Measurements from ENCODE around the gene CSRNP2. TPM values are rescaled to one million over a fixed set of nuclear protein-coding genes. Genes with fewer than 3 reads are reported as not detected.

The CSRNP2 gene
- total and polyA plus RNA-seq, 2 of the 13 experiments (the other 11 are each of a cell fraction or from before 2014, with no cell fraction given) = 4.8 to 7.3 TPM

DNA sequence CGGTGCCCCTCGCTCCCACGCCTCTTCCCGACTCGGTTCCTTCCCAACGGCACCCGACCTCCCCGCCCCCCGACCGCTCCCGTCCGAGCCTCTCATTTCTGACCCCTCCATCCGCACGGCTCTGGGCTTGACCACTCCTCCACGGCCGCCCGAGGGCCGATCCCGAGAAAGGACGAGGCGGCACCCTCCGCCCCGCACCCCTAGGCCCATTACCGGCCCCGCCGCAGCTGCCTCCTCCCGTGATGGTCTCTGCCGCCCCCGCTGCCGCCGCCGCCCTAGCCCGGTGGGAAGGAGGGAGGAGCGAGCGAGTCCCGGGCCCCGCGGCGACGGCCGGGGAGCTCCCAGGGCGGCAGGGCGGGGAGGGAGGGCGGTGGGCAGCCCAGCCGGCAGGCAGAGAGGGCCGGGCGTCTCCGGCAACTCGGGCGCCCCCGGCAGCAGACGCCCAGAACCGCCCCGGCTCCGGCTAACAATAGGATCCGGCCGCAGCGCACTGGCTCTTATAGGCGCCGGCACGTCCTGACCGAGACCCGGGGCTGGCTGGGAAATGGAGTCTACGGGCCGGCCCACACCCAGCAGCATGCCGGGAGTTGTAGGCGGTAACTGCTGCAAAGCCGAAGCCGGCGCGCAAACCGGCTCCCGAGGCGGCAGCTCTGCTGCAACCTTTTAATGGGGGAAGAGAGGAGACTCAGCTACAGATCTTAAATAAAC, at the start of gene CSRNP2 (continued):
- 0 out of 2 replicates have a peak, but pooled peaks have one; percentile 18 for TF ChIP-seq FOXJ3 (CRISPR knock-in tag; IDR thresholded peaks at IDR 0.05; ENCODE audit: borderline replicate concordance)
- peak; percentile 53; the same call in 1 of the 2 replicates for TF ChIP-seq CBFB (CRISPR knock-in tag; IDR thresholded peaks at IDR 0.05)
- TF ChIP-seq, protein P1, sequence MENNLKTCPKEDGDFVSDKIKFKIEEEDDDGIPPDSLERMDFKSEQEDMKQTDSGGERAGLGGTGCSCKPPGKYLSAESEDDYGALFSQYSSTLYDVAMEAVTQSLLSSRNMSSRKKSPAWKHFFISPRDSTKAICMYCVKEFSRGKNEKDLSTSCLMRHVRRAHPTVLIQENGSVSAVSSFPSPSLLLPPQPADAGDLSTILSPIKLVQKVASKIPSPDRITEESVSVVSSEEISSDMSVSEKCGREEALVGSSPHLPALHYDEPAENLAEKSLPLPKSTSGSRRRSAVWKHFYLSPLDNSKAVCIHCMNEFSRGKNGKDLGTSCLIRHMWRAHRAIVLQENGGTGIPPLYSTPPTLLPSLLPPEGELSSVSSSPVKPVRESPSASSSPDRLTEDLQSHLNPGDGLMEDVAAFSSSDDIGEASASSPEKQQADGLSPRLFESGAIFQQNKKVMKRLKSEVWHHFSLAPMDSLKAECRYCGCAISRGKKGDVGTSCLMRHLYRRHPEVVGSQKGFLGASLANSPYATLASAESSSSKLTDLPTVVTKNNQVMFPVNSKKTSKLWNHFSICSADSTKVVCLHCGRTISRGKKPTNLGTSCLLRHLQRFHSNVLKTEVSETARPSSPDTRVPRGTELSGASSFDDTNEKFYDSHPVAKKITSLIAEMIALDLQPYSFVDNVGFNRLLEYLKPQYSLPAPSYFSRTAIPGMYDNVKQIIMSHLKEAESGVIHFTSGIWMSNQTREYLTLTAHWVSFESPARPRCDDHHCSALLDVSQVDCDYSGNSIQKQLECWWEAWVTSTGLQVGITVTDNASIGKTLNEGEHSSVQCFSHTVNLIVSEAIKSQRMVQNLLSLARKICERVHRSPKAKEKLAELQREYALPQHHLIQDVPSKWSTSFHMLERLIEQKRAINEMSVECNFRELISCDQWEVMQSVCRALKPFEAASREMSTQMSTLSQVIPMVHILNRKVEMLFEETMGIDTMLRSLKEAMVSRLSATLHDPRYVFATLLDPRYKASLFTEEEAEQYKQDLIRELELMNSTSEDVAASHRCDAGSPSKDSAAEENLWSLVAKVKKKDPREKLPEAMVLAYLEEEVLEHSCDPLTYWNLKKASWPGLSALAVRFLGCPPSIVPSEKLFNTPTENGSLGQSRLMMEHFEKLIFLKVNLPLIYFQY (CRISPR knock-in tag; IDR thresholded peaks at IDR 0.05; ENCODE audit: borderline replicate concordance) = peak; percentile 56
- no peak for TF ChIP-seq ZFYVE20 (CRISPR knock-in tag; IDR thresholded peaks at IDR 0.05; ENCODE audit: borderline replicate concordance, low read depth)
- TF ChIP-seq, protein P2, sequence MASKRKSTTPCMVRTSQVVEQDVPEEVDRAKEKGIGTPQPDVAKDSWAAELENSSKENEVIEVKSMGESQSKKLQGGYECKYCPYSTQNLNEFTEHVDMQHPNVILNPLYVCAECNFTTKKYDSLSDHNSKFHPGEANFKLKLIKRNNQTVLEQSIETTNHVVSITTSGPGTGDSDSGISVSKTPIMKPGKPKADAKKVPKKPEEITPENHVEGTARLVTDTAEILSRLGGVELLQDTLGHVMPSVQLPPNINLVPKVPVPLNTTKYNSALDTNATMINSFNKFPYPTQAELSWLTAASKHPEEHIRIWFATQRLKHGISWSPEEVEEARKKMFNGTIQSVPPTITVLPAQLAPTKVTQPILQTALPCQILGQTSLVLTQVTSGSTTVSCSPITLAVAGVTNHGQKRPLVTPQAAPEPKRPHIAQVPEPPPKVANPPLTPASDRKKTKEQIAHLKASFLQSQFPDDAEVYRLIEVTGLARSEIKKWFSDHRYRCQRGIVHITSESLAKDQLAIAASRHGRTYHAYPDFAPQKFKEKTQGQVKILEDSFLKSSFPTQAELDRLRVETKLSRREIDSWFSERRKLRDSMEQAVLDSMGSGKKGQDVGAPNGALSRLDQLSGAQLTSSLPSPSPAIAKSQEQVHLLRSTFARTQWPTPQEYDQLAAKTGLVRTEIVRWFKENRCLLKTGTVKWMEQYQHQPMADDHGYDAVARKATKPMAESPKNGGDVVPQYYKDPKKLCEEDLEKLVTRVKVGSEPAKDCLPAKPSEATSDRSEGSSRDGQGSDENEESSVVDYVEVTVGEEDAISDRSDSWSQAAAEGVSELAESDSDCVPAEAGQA (IDR thresholded peaks at IDR 0.05; ENCODE audit: low read depth) = no peak; the same call in 1 of the 2 replicates
- TF ChIP-seq, protein P2 (CRISPR knock-in tag; IDR thresholded peaks at IDR 0.05; ENCODE audit: borderline replicate concordance) = 0 out of 2 replicates have a peak, but pooled peaks have one; percentile 60
- TF ChIP-seq ZNF331 (CRISPR knock-in tag; IDR thresholded peaks at IDR 0.05) = 0 out of 2 replicates have a peak, but pooled peaks have one; percentile 3
- TF ChIP-seq, protein P3, sequence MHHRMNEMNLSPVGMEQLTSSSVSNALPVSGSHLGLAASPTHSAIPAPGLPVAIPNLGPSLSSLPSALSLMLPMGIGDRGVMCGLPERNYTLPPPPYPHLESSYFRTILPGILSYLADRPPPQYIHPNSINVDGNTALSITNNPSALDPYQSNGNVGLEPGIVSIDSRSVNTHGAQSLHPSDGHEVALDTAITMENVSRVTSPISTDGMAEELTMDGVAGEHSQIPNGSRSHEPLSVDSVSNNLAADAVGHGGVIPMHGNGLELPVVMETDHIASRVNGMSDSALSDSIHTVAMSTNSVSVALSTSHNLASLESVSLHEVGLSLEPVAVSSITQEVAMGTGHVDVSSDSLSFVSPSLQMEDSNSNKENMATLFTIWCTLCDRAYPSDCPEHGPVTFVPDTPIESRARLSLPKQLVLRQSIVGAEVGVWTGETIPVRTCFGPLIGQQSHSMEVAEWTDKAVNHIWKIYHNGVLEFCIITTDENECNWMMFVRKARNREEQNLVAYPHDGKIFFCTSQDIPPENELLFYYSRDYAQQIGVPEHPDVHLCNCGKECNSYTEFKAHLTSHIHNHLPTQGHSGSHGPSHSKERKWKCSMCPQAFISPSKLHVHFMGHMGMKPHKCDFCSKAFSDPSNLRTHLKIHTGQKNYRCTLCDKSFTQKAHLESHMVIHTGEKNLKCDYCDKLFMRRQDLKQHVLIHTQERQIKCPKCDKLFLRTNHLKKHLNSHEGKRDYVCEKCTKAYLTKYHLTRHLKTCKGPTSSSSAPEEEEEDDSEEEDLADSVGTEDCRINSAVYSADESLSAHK (CRISPR knock-in tag; IDR thresholded peaks at IDR 0.05; ENCODE audit: borderline replicate concordance) = no peak; the same call in 1 of the 2 replicates
- 0 out of 2 replicates have a peak, but pooled peaks have one; percentile 40 for TF ChIP-seq MED13 (CRISPR knock-in tag; IDR thresholded peaks at IDR 0.05)
- TF ChIP-seq, protein P4, sequence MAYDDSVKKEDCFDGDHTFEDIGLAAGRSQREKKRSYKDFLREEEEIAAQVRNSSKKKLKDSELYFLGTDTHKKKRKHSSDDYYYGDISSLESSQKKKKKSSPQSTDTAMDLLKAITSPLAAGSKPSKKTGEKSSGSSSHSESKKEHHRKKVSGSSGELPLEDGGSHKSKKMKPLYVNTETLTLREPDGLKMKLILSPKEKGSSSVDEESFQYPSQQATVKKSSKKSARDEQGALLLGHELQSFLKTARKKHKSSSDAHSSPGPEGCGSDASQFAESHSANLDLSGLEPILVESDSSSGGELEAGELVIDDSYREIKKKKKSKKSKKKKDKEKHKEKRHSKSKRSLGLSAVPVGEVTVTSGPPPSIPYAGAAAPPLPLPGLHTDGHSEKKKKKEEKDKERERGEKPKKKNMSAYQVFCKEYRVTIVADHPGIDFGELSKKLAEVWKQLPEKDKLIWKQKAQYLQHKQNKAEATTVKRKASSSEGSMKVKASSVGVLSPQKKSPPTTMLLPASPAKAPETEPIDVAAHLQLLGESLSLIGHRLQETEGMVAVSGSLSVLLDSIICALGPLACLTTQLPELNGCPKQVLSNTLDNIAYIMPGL (CRISPR knock-in tag; IDR thresholded peaks at IDR 0.05; ENCODE audit: borderline replicate concordance in 1 of 2, low read depth in 1 of 2) = peak in 1 of 2 experiments; percentile 84; a peak in 2 of 4 replicates
- TF ChIP-seq HNRNPK (IDR thresholded peaks at IDR 0.05; ENCODE audit: low read depth, low read length, poor library complexity, severe bottlenecking) = no peak

All from HepG2 (cell line).